Calu3 (cell line): ENCODE data around the gene LYPD5. TPM values are rescaled to one million over a fixed set of nuclear protein-coding genes. Genes with fewer than 3 reads are reported as not detected.

Experiments
- BruUV-seq: library from RNA; stranded (reverse); fragments of 400-500 nt; replicated peaks from 2 replicates; lab custom pipeline; 2021; lab: Mats Ljungman, UMichigan
- CTCF ChIA-PET: fragments of 300-600 bp; sonication (Branson Sonifier 250); formaldehyde crosslinking; loops from one replicate; lab custom pipeline; 2022; ENCODE audit warnings: antibody characterized with exemption; lab: Charles Lee
- DNase-seq: peaks from one replicate; pipeline ENCODE4 v3.0.0; 2022
- H3K27ac Mint-ChIP-seq: one replicate; pipeline ENCODE4 v1.8.0; 2022; ENCODE audit warnings: mixed read lengths; ENCODE audit not compliant: unreplicated experiment
- H3K27me3 Mint-ChIP-seq: one replicate; pipeline ENCODE4 v1.8.0; 2022; ENCODE audit warnings: mixed read lengths; ENCODE audit not compliant: unreplicated experiment
- H3K36me3 Mint-ChIP-seq: one replicate; pipeline ENCODE4 v1.8.0; 2022; ENCODE audit warnings: mild to moderate bottlenecking, moderate library complexity, mixed read lengths; ENCODE audit not compliant: insufficient read depth, unreplicated experiment
- H3K4me1 Mint-ChIP-seq: one replicate; pipeline ENCODE4 v1.8.0; 2022; ENCODE audit warnings: mild to moderate bottlenecking, low read depth, mixed read lengths; ENCODE audit not compliant: unreplicated experiment
- H3K4me3 Mint-ChIP-seq: one replicate; pipeline ENCODE4 v1.8.0; 2022; ENCODE audit warnings: mild to moderate bottlenecking, low read depth, moderate library complexity, mixed read lengths; ENCODE audit not compliant: unreplicated experiment
- H3K9me3 Mint-ChIP-seq: one replicate; pipeline ENCODE4 v1.8.0; 2022; ENCODE audit warnings: low read depth, mixed read lengths; ENCODE audit not compliant: unreplicated experiment
- intact Hi-C: fragments of 100-400 bp; cut with micrococcal nuclease; formaldehyde crosslinking; loops from one replicate; pipeline ENCODE4 v1.10.0; 2022; ENCODE audit not compliant: unreplicated experiment
- total RNA-seq: library from RNA; stranded (reverse); gene quantifications from 2 replicates; pipeline ENCODE4 v1.2.3, GENCODE V29; 2022
- TF ChIP-seq, protein P1 (sequence below): fragments of 200-600 bp; IDR thresholded peaks from one replicate; pipeline ENCODE4 v1.8.0; 2022; ENCODE audit warnings: antibody characterized with exemption; ENCODE audit not compliant: unreplicated experiment

The LYPD5 gene
- total RNA-seq, 1 experiment from 2014 or later, result 5.0 TPM

- CTCF ChIA-PET, result no interaction called here
- no peaks in the 10 kb centered on the region for H3K9me3 Mint-ChIP-seq
- peaks cover 17% of the 10 kb centered on the region for H3K4me1 Mint-ChIP-seq
- intact Hi-C loops, result no loop called here
- BruUV-seq, result no TSS peak
- H3K27me3 Mint-ChIP-seq, result no peaks in the 10 kb centered on the region
- H3K4me3 Mint-ChIP-seq, result peak overlapping the region; percentile 16
- TF ChIP-seq, protein P1, sequence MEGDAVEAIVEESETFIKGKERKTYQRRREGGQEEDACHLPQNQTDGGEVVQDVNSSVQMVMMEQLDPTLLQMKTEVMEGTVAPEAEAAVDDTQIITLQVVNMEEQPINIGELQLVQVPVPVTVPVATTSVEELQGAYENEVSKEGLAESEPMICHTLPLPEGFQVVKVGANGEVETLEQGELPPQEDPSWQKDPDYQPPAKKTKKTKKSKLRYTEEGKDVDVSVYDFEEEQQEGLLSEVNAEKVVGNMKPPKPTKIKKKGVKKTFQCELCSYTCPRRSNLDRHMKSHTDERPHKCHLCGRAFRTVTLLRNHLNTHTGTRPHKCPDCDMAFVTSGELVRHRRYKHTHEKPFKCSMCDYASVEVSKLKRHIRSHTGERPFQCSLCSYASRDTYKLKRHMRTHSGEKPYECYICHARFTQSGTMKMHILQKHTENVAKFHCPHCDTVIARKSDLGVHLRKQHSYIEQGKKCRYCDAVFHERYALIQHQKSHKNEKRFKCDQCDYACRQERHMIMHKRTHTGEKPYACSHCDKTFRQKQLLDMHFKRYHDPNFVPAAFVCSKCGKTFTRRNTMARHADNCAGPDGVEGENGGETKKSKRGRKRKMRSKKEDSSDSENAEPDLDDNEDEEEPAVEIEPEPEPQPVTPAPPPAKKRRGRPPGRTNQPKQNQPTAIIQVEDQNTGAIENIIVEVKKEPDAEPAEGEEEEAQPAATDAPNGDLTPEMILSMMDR, result no peak
- peaks cover 19% of the 10 kb centered on the region for H3K36me3 Mint-ChIP-seq
- DNase-seq, result no peak
- H3K27ac Mint-ChIP-seq, result no peak overlapping the region
Observed at GRCh38 chr19:43797556-43797955, 4.7 kb downstream of the LYPD5 start.

DNA sequence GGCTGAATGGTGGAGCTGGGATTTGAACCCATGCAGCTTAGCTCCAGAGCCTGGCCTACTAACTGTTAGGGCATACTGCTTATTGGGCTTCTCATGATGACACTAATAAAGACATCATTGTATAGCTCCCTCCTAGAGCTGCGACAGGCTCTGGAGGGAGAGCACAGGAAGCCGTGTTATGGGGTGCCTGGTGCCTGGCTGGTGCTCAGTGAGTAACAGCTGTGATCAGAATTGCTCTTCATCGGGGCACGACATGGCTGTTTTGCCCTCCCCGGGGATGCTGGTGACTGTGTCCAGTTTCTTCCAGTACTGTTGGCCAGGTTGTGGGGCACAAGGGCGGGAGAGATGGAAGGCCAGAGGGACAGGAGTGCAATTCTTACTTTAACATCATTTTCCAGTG is 5.1 kb downstream of the LYPD5 start:
- peaks cover 17% of the 10 kb centered on the region for H3K4me1 Mint-ChIP-seq
- H3K9me3 Mint-ChIP-seq, result no peaks in the 10 kb centered on the region
- H3K36me3 Mint-ChIP-seq, result peaks cover 19% of the 10 kb centered on the region
- no TSS peak for BruUV-seq
- no peak for DNase-seq
- no peak overlapping the region for H3K27ac Mint-ChIP-seq
- TF ChIP-seq, protein P1, result no peak
- no peaks in the 10 kb centered on the region for H3K27me3 Mint-ChIP-seq
- intact Hi-C loops, result no loop called here
- peak overlapping the region; percentile 16 for H3K4me3 Mint-ChIP-seq
- CTCF ChIA-PET, result no interaction called here

- intact Hi-C loops, result no loop called here
- CTCF ChIA-PET, result interaction anchor here (1.2 kb wide), 1 partner anchor 12 kb away, joined by 4 read pairs; no protein-coding TSS in a partner anchor
- no peaks in the 10 kb centered on the region for H3K27me3 Mint-ChIP-seq
- H3K4me1 Mint-ChIP-seq, result peaks cover 6% of the 10 kb centered on the region
- no peaks in the 10 kb centered on the region for H3K9me3 Mint-ChIP-seq
- no peak overlapping the region for H3K4me3 Mint-ChIP-seq
- H3K27ac Mint-ChIP-seq, result no peak overlapping the region
- TF ChIP-seq, protein P1, result no peak
- BruUV-seq, result no TSS peak
- DNase-seq, result no peak
- no peaks in the 10 kb centered on the region for H3K36me3 Mint-ChIP-seq
Observed at GRCh38 chr19:43790587-43790986, 11.7 kb downstream of the LYPD5 start.

GRCh38 chr19:43789029-43789428 is 13.2 kb downstream of the LYPD5 start:
- TF ChIP-seq, protein P1, result no peak
- H3K9me3 Mint-ChIP-seq, result no peaks in the 10 kb centered on the region
- CTCF ChIA-PET, result no interaction called here
- no TSS peak for BruUV-seq
- peaks cover 13% of the 10 kb centered on the region for H3K36me3 Mint-ChIP-seq
- H3K27ac Mint-ChIP-seq, result no peak overlapping the region
- intact Hi-C loops, result no loop called here
- H3K4me3 Mint-ChIP-seq, result no peak overlapping the region
- DNase-seq, result no peak
- no peaks in the 10 kb centered on the region for H3K27me3 Mint-ChIP-seq
- H3K4me1 Mint-ChIP-seq, result peaks cover 21% of the 10 kb centered on the region
